H9 (cell line): ENCODE measurements around the gene SRC. TPM values are rescaled to one million over a fixed set of nuclear protein-coding genes. Genes with fewer than 3 reads are reported as not detected.
A peak's percentile ranks its signal among the peaks of the same experiment; 100 is the strongest.

ENCODE experiments used
- DNase-seq: peaks from one replicate; pipeline ENCODE4 v3.0.0-alpha.2; 2017
- H2AFZ ChIP-seq: one replicate; pipeline ENCODE4 v1.6.1; 2013; ENCODE audit warnings: mild to moderate bottlenecking, low read length, control low read depth, moderate library complexity
- H2AK5ac ChIP-seq: 2 replicates; pipeline ENCODE4 v1.6.1; 2013; ENCODE audit warnings: low read length, control low read depth, mixed read lengths; ENCODE audit not compliant: insufficient read length
- H2BK120ac ChIP-seq: one replicate; pipeline ENCODE4 v1.6.1; 2013; ENCODE audit warnings: low read depth, mild to moderate bottlenecking, low read length, control low read depth, inconsistent platforms; ENCODE audit not compliant: poor library complexity, severe bottlenecking
- H2BK12ac ChIP-seq: 2 replicates; pipeline ENCODE4 v1.6.1; 2013; ENCODE audit warnings: low read length, control low read depth, mixed read lengths, low read depth; ENCODE audit not compliant: insufficient read length
- H2BK15ac ChIP-seq: 2 replicates; pipeline ENCODE4 v1.6.1; 2013; ENCODE audit warnings: low read depth, low read length, control low read depth
- H2BK20ac ChIP-seq: one replicate; pipeline ENCODE4 v1.6.1; 2013; ENCODE audit warnings: low read depth, mild to moderate bottlenecking, low read length, control low read depth, inconsistent platforms; ENCODE audit not compliant: poor library complexity, severe bottlenecking
- H2BK5ac ChIP-seq: 2 replicates; pipeline ENCODE4 v1.6.1; 2013; ENCODE audit warnings: low read length, control low read depth, mixed read lengths; ENCODE audit not compliant: insufficient read length
- H3K14ac ChIP-seq: 2 replicates; pipeline ENCODE4 v1.6.1; 2013; ENCODE audit warnings: low read length, control low read depth; ENCODE audit not compliant: insufficient read depth
- H3K18ac ChIP-seq: 2 replicates; pipeline ENCODE4 v1.6.1; 2013; ENCODE audit warnings: low read depth, mild to moderate bottlenecking, mixed read lengths, low read length, control low read depth; ENCODE audit not compliant: insufficient read length
- H3K23ac ChIP-seq: 2 replicates; pipeline ENCODE4 v1.6.1; 2013; ENCODE audit warnings: low read length, control low read depth, mixed read lengths, low read depth; ENCODE audit not compliant: insufficient read length
- H3K23me2 ChIP-seq: 2 replicates; pipeline ENCODE4 v1.6.1; 2013; ENCODE audit warnings: low read depth, mild to moderate bottlenecking, mixed read lengths, low read length, control low read depth; ENCODE audit not compliant: insufficient read length, poor library complexity, severe bottlenecking
- H3K27ac ChIP-seq: 2 replicates; pipeline ENCODE4 v1.5.1; 2013; ENCODE audit warnings: low read length, control low read depth, mixed read lengths, low read depth; ENCODE audit not compliant: insufficient read length
- H3K27me3 ChIP-seq: 2 replicates; pipeline ENCODE4 v1.6.1; 2013; ENCODE audit warnings: low read length, control low read depth, inconsistent platforms; ENCODE audit not compliant: insufficient read depth
- H3K4ac ChIP-seq: 2 replicates; pipeline ENCODE4 v1.6.1; 2013; ENCODE audit warnings: low read depth, mild to moderate bottlenecking, control low read depth, inconsistent platforms, low read length, moderate library complexity
- H3K4me1 ChIP-seq: 2 replicates; pipeline ENCODE4 v1.6.1; 2013; ENCODE audit warnings: low read length, control low read depth, inconsistent platforms; ENCODE audit not compliant: insufficient read depth
- H3K4me2 ChIP-seq: 2 replicates; pipeline ENCODE4 v1.6.1; 2013; ENCODE audit warnings: low read length, control low read depth, mixed read lengths; ENCODE audit not compliant: insufficient read length, insufficient read depth
- H3K56ac ChIP-seq: 2 replicates; pipeline ENCODE4 v1.6.1; 2013; ENCODE audit warnings: low read depth, mild to moderate bottlenecking, mixed read lengths, low read length, control low read depth; ENCODE audit not compliant: insufficient read length
- H3K79me1 ChIP-seq: 2 replicates; pipeline ENCODE4 v1.6.1; 2013; ENCODE audit warnings: low read depth, mild to moderate bottlenecking, moderate library complexity, low read length, control low read depth, inconsistent platforms; ENCODE audit not compliant: insufficient read depth, poor library complexity, severe bottlenecking
- H3K79me2 ChIP-seq: 2 replicates; pipeline ENCODE4 v1.6.1; 2013; ENCODE audit warnings: low read length, control low read depth, inconsistent platforms; ENCODE audit not compliant: insufficient read depth
- H3K9ac ChIP-seq: 2 replicates; pipeline ENCODE4 v1.6.1; 2013; ENCODE audit warnings: low read length, control low read depth, mixed read lengths; ENCODE audit not compliant: insufficient read length; ENCODE audit errors: extremely low read depth
- H3K9me3 ChIP-seq: one replicate; pipeline ENCODE4 v1.6.1; 2013; ENCODE audit warnings: low read depth, low read length, inconsistent platforms; ENCODE audit not compliant: control insufficient read depth
- H3T11ph ChIP-seq: one replicate; pipeline ENCODE4 v1.6.1; 2013; ENCODE audit warnings: mild to moderate bottlenecking, low read length, control low read depth, inconsistent platforms
- H4K20me1 ChIP-seq: one replicate; pipeline ENCODE4 v1.6.1; 2013; ENCODE audit not compliant: control insufficient read depth, insufficient read length, insufficient read depth
- H4K5ac ChIP-seq: 2 replicates; pipeline ENCODE4 v1.6.1; 2013; ENCODE audit warnings: low read depth, mild to moderate bottlenecking, mixed read lengths, low read length, control low read depth; ENCODE audit not compliant: insufficient read length
- H4K8ac ChIP-seq: replicated peaks from 2 replicates; pipeline ENCODE4 v1.6.1; 2013; ENCODE audit warnings: low read length, control low read depth, mixed read lengths, low read depth; ENCODE audit not compliant: insufficient read length
- H4K91ac ChIP-seq: 2 replicates; pipeline ENCODE4 v1.6.1; 2013; ENCODE audit warnings: low read depth, mild to moderate bottlenecking, moderate library complexity, mixed read lengths, low read length, control low read depth; ENCODE audit not compliant: insufficient read length
- H3K27ac Mint-ChIP-seq, 3 experiments: 2 replicates in 2 of 3; 3 replicates in 1 of 3; pipeline ENCODE4 v1.8.0; 2020 to 2021; ENCODE audit warnings: mixed read lengths in 3 of 3, mild to moderate bottlenecking in 1 of 3, moderate library complexity in 1 of 3
- H3K27me3 Mint-ChIP-seq: 2 replicates; pipeline ENCODE4 v1.8.0; 2021; ENCODE audit warnings: low read depth, mild to moderate bottlenecking, moderate library complexity, mixed read lengths
- H3K36me3 Mint-ChIP-seq, 3 experiments: 2 replicates in 2 of 3; 3 replicates in 1 of 3; pipeline ENCODE4 v1.8.0; 2020 to 2021; ENCODE audit warnings: low read depth in 3 of 3, mixed read lengths in 3 of 3; ENCODE audit not compliant: insufficient read depth in 1 of 3
- H3K4me1 Mint-ChIP-seq, 2 experiments: 2 replicates each; pipeline ENCODE4 v1.8.0; 2020; ENCODE audit warnings: mixed read lengths in 2 of 2
- H3K4me3 Mint-ChIP-seq, 2 experiments: 2 replicates in 1 of 2; 3 replicates in 1 of 2; pipeline ENCODE4 v1.8.0; 2020 to 2021; ENCODE audit warnings: mild to moderate bottlenecking in 2 of 2, mixed read lengths in 2 of 2, moderate library complexity in 1 of 2
- H3K9me3 Mint-ChIP-seq, 2 experiments: 2 replicates in 1 of 2; 3 replicates in 1 of 2; pipeline ENCODE4 v1.8.0; 2020; ENCODE audit warnings: mild to moderate bottlenecking in 2 of 2, mixed read lengths in 2 of 2, moderate library complexity in 1 of 2
- WGBS: extraction: QIAGEN DNeasy Blood & Tissue Kit; methylation state at CpG from one replicate; pipeline ENCODE4 v1.1.7; 2013; ENCODE audit warnings: missing lambda C conversion rate, low lambda C conversion rate, mixed read lengths; ENCODE audit not compliant: insufficient read length; ENCODE audit errors: extremely low coverage; 5-methylcytosine and 5-hydroxymethylcytosine counted together
- total RNA-seq: library from RNA; stranded (reverse); gene quantifications from 2 replicates; pipeline ENCODE4 v1.2.1, GENCODE V29; 2021
- TF ChIP-seq, protein P1 (sequence below): fragments of 200-600 bp; sonication (generic); conservative IDR thresholded peaks from 3 replicates; pipeline ENCODE4 v1.8.0; 2021; ENCODE audit warnings: antibody characterized with exemption, mild to moderate bottlenecking

SRC gene
- total RNA-seq, 1 experiment from 2014 or later: 44.5 TPM

DNA sequence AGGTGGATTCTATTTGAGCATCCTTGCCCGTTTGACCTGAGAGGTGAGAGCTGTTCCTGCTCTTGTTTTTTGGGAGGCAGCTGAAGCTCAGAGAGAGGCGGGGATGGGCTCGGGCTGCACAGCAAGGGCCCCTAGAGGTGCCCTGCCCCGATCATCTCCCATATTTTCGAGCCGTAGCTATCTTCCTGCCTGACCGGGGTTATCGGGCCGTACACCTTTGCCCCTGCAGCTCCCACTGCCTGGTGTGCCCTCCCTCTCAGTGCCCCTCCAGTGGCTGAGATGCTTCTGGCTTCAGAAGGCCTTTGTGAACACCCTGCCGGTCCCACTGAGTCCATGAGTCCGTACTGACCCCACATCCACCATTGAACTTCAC lies 6.7 kb downstream of the SRC start:
- peaks cover 2 to 27% (median 8%) of the 10 kb centered on the region in 3 experiments; a peak in 5 of 7 replicates for H3K36me3 Mint-ChIP-seq
- H3K4me1 ChIP-seq: peaks cover 2% of the 10 kb centered on the region; the same call in 1 of the 2 replicates
- no peak overlapping the region for H2BK120ac ChIP-seq
- no peak for DNase-seq
- H3K27ac ChIP-seq: no peak overlapping the region
- no peak overlapping the region for H3K56ac ChIP-seq
- H2BK5ac ChIP-seq: no peak overlapping the region
- no peaks in the 10 kb centered on the region for H3K79me1 ChIP-seq
- H3K4me3 Mint-ChIP-seq: no peak overlapping the region
- H2BK15ac ChIP-seq: no peak overlapping the region
- H4K8ac ChIP-seq: no peak overlapping the region
- no peaks in the 10 kb centered on the region for H3K9me3 ChIP-seq
- no peaks in the 10 kb centered on the region for H3K27me3 Mint-ChIP-seq
- no peaks in the 10 kb centered on the region for H4K20me1 ChIP-seq
- H2BK12ac ChIP-seq: no peak overlapping the region
- no peak overlapping the region for H3K23ac ChIP-seq
- H3T11ph ChIP-seq: no peak overlapping the region
- no peak overlapping the region for H4K5ac ChIP-seq
- H2AK5ac ChIP-seq: no peak overlapping the region
- H3K4ac ChIP-seq: no peak overlapping the region
- peak overlapping the region in 1 of 3 experiments; percentile 89; a peak in 3 of 7 replicates for H3K27ac Mint-ChIP-seq
- no peaks in the 10 kb centered on the region for H3K23me2 ChIP-seq
- H4K91ac ChIP-seq: no peak overlapping the region
- H2AFZ ChIP-seq: no peak overlapping the region
- WGBS: no CpG with 5 or more reads among the region's 11 CpGs
- no peaks in the 10 kb centered on the region for H3K27me3 ChIP-seq
- no peak overlapping the region for H3K9ac ChIP-seq
- peaks cover 4% of the 10 kb centered on the region; the same call in 1 of the 2 replicates for H3K79me2 ChIP-seq
- no peak overlapping the region for H3K14ac ChIP-seq
- no peak overlapping the region for H3K4me2 ChIP-seq
- H2BK20ac ChIP-seq: no peak overlapping the region
- H3K9me3 Mint-ChIP-seq: no peaks in the 10 kb centered on the region
- TF ChIP-seq, protein P1, sequence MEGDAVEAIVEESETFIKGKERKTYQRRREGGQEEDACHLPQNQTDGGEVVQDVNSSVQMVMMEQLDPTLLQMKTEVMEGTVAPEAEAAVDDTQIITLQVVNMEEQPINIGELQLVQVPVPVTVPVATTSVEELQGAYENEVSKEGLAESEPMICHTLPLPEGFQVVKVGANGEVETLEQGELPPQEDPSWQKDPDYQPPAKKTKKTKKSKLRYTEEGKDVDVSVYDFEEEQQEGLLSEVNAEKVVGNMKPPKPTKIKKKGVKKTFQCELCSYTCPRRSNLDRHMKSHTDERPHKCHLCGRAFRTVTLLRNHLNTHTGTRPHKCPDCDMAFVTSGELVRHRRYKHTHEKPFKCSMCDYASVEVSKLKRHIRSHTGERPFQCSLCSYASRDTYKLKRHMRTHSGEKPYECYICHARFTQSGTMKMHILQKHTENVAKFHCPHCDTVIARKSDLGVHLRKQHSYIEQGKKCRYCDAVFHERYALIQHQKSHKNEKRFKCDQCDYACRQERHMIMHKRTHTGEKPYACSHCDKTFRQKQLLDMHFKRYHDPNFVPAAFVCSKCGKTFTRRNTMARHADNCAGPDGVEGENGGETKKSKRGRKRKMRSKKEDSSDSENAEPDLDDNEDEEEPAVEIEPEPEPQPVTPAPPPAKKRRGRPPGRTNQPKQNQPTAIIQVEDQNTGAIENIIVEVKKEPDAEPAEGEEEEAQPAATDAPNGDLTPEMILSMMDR: no peak
- no peak overlapping the region for H3K18ac ChIP-seq
- H3K4me1 Mint-ChIP-seq: peaks cover 18 to 22% of the 10 kb centered on the region in 2 experiments
